ENCODE measurements around the gene LRCH1. TPM values are rescaled to one million over a fixed set of nuclear protein-coding genes. Genes with fewer than 3 reads are reported as not detected.

The LRCH1 gene
- polyA plus RNA-seq, 2 donors: 2.1 to 4.3 TPM

- H3K36me3 ChIP-seq (ENCODE audit: control insufficient read depth in 2 of 2, insufficient read depth in 2 of 2, low read length in 1 of 2): no peaks in the 10 kb centered on the region
- peak overlapping the region in 1 of 2 donors; percentile 38 for H3K27ac ChIP-seq (ENCODE audit: low read depth in 2 of 2, low read length in 1 of 2)
- WGBS, 2 donors: 48 to 66% methylated on average over 11 of the region's 11 CpGs
- no peaks in the 10 kb centered on the region for H3K27me3 ChIP-seq (ENCODE audit: control insufficient read depth in 1 of 2, insufficient read depth in 2 of 2, low read length in 2 of 2)
- peaks cover 10% of the 10 kb centered on the region in 2 donors for H3K4me1 ChIP-seq (ENCODE audit: control insufficient read depth in 2 of 2, insufficient read depth in 2 of 2, low read length in 1 of 2)
- no peak overlapping the region for H3K4me3 ChIP-seq (ENCODE audit: low read depth in 1 of 2, low read length in 2 of 2)
- H3K9me3 ChIP-seq (ENCODE audit: control insufficient read depth in 2 of 2, insufficient read depth in 1 of 2, low read depth in 1 of 2, low read length in 1 of 2): no peaks in the 10 kb centered on the region
These were observed 18.4 kb downstream of the LRCH1 start for GRCh38 chr13:46571189-46571908.

- no peaks in the 10 kb centered on the region for H3K27me3 ChIP-seq (ENCODE audit: control insufficient read depth in 1 of 2, insufficient read depth in 2 of 2, low read length in 2 of 2)
- H3K36me3 ChIP-seq (ENCODE audit: control insufficient read depth in 2 of 2, insufficient read depth in 2 of 2, low read length in 1 of 2): no peaks in the 10 kb centered on the region
- H3K27ac ChIP-seq (ENCODE audit: low read depth in 2 of 2, low read length in 1 of 2): peak overlapping the region in 1 of 2 donors; percentile 49
- H3K4me3 ChIP-seq (ENCODE audit: low read depth in 1 of 2, low read length in 2 of 2): no peak overlapping the region
- no peaks in the 10 kb centered on the region for H3K9me3 ChIP-seq (ENCODE audit: control insufficient read depth in 2 of 2, insufficient read depth in 1 of 2, low read depth in 1 of 2, low read length in 1 of 2)
- WGBS, 2 donors: 58 to 72% methylated on average over 6 to 7 of the region's 7 CpGs
- H3K4me1 ChIP-seq (ENCODE audit: control insufficient read depth in 2 of 2, insufficient read depth in 2 of 2, low read length in 1 of 2): peaks cover 10 to 14% of the 10 kb centered on the region in 2 donors
These were observed 19.1 kb downstream of the LRCH1 start for GRCh38 chr13:46571909-46572595.

GRCh38 chr13:46572752-46573431 lies 19.9 kb downstream of the LRCH1 start:
- H3K4me1 ChIP-seq (ENCODE audit: control insufficient read depth in 2 of 2, insufficient read depth in 2 of 2, low read length in 1 of 2): peaks cover 10 to 14% of the 10 kb centered on the region in 2 donors
- no peak overlapping the region for H3K27ac ChIP-seq (ENCODE audit: low read depth in 2 of 2, low read length in 1 of 2)
- H3K9me3 ChIP-seq (ENCODE audit: control insufficient read depth in 2 of 2, insufficient read depth in 1 of 2, low read depth in 1 of 2, low read length in 1 of 2): no peaks in the 10 kb centered on the region
- H3K4me3 ChIP-seq (ENCODE audit: low read depth in 1 of 2, low read length in 2 of 2): no peak overlapping the region
- no peaks in the 10 kb centered on the region for H3K27me3 ChIP-seq (ENCODE audit: control insufficient read depth in 1 of 2, insufficient read depth in 2 of 2, low read length in 2 of 2)
- WGBS, 2 donors: 91 to 94% methylated on average over 6 of the region's 6 CpGs
- no peaks in the 10 kb centered on the region for H3K36me3 ChIP-seq (ENCODE audit: control insufficient read depth in 2 of 2, insufficient read depth in 2 of 2, low read length in 1 of 2)

GRCh38 chr13:46575301-46575771 lies 22.4 kb downstream of the LRCH1 start:
- no peak overlapping the region for H3K4me3 ChIP-seq (ENCODE audit: low read depth in 1 of 2, low read length in 2 of 2)
- 68 to 76% methylated on average over 3 of the region's 3 CpGs for WGBS, 2 donors
- H3K27ac ChIP-seq (ENCODE audit: low read depth in 2 of 2, low read length in 1 of 2): peak overlapping the region in 1 of 2 donors; percentile 13
- no peaks in the 10 kb centered on the region for H3K9me3 ChIP-seq (ENCODE audit: control insufficient read depth in 2 of 2, insufficient read depth in 1 of 2, low read depth in 1 of 2, low read length in 1 of 2)
- peaks cover 10 to 19% of the 10 kb centered on the region in 2 donors for H3K4me1 ChIP-seq (ENCODE audit: control insufficient read depth in 2 of 2, insufficient read depth in 2 of 2, low read length in 1 of 2)
- H3K27me3 ChIP-seq (ENCODE audit: control insufficient read depth in 1 of 2, insufficient read depth in 2 of 2, low read length in 2 of 2): no peaks in the 10 kb centered on the region
- no peaks in the 10 kb centered on the region for H3K36me3 ChIP-seq (ENCODE audit: control insufficient read depth in 2 of 2, insufficient read depth in 2 of 2, low read length in 1 of 2)

GRCh38 chr13:46575818-46576221 lies 22.9 kb downstream of the LRCH1 start:
- H3K27me3 ChIP-seq (ENCODE audit: control insufficient read depth in 1 of 2, insufficient read depth in 2 of 2, low read length in 2 of 2): no peaks in the 10 kb centered on the region
- H3K9me3 ChIP-seq (ENCODE audit: control insufficient read depth in 2 of 2, insufficient read depth in 1 of 2, low read depth in 1 of 2, low read length in 1 of 2): no peaks in the 10 kb centered on the region
- no peaks in the 10 kb centered on the region for H3K36me3 ChIP-seq (ENCODE audit: control insufficient read depth in 2 of 2, insufficient read depth in 2 of 2, low read length in 1 of 2)
- 25 to 45% methylated on average over 5 of the region's 5 CpGs for WGBS, 2 donors
- no peak overlapping the region for H3K27ac ChIP-seq (ENCODE audit: low read depth in 2 of 2, low read length in 1 of 2)
- H3K4me3 ChIP-seq (ENCODE audit: low read depth in 1 of 2, low read length in 2 of 2): no peak overlapping the region
- H3K4me1 ChIP-seq (ENCODE audit: control insufficient read depth in 2 of 2, insufficient read depth in 2 of 2, low read length in 1 of 2): peaks cover 10 to 21% of the 10 kb centered on the region in 2 donors

GRCh38 chr13:46576762-46577161 lies 23.8 kb downstream of the LRCH1 start:
- no peaks in the 10 kb centered on the region for H3K36me3 ChIP-seq (ENCODE audit: control insufficient read depth in 2 of 2, insufficient read depth in 2 of 2, low read length in 1 of 2)
- H3K4me3 ChIP-seq (ENCODE audit: low read depth in 1 of 2, low read length in 2 of 2): no peak overlapping the region
- no peaks in the 10 kb centered on the region for H3K9me3 ChIP-seq (ENCODE audit: control insufficient read depth in 2 of 2, insufficient read depth in 1 of 2, low read depth in 1 of 2, low read length in 1 of 2)
- WGBS, 2 donors: 86 to 88% methylated on average over 5 of the region's 5 CpGs
- no peaks in the 10 kb centered on the region for H3K27me3 ChIP-seq (ENCODE audit: control insufficient read depth in 1 of 2, insufficient read depth in 2 of 2, low read length in 2 of 2)
- peaks cover 3 to 17% of the 10 kb centered on the region in 2 donors for H3K4me1 ChIP-seq (ENCODE audit: control insufficient read depth in 2 of 2, insufficient read depth in 2 of 2, low read length in 1 of 2)
- peak overlapping the region in 1 of 2 donors; percentile 10 for H3K27ac ChIP-seq (ENCODE audit: low read depth in 2 of 2, low read length in 1 of 2)

- 62 to 73% methylated on average over 10 of the region's 10 CpGs for WGBS, 2 donors
- H3K27me3 ChIP-seq (ENCODE audit: control insufficient read depth in 1 of 2, insufficient read depth in 2 of 2, low read length in 2 of 2): no peaks in the 10 kb centered on the region
- H3K27ac ChIP-seq (ENCODE audit: low read depth in 2 of 2, low read length in 1 of 2): peak overlapping the region in 1 of 2 donors; percentile 42
- H3K36me3 ChIP-seq (ENCODE audit: control insufficient read depth in 2 of 2, insufficient read depth in 2 of 2, low read length in 1 of 2): no peaks in the 10 kb centered on the region
- H3K4me1 ChIP-seq (ENCODE audit: control insufficient read depth in 2 of 2, insufficient read depth in 2 of 2, low read length in 1 of 2): peaks cover 0 to 15% of the 10 kb centered on the region in 2 donors
- H3K9me3 ChIP-seq (ENCODE audit: control insufficient read depth in 2 of 2, insufficient read depth in 1 of 2, low read depth in 1 of 2, low read length in 1 of 2): no peaks in the 10 kb centered on the region
- H3K4me3 ChIP-seq (ENCODE audit: low read depth in 1 of 2, low read length in 2 of 2): no peak overlapping the region
These were observed 25.0 kb downstream of the LRCH1 start for GRCh38 chr13:46577696-46578589.

GRCh38 chr13:46578590-46578975 lies 25.6 kb downstream of the LRCH1 start:
- H3K27ac ChIP-seq (ENCODE audit: low read depth in 2 of 2, low read length in 1 of 2): peak overlapping the region in 1 of 2 donors; percentile 15

More at GRCh38 chr13:46578590-46578975, 25.6 kb downstream of the LRCH1 start:
- Histone ChIP-seq H3K9me3 (ENCODE audit: control insufficient read depth in 2 of 2, insufficient read depth in 1 of 2, low read depth in 1 of 2, low read length in 1 of 2) (no peaks in the 10 kb centered on the region), H3K4me1 (ENCODE audit: control insufficient read depth in 2 of 2, insufficient read depth in 2 of 2, low read length in 1 of 2) (peaks cover 0 to 15% of the 10 kb centered on the region in 2 donors), H3K36me3 (ENCODE audit: control insufficient read depth in 2 of 2, insufficient read depth in 2 of 2, low read length in 1 of 2) (no peaks in the 10 kb centered on the region), H3K4me3 (ENCODE audit: low read depth in 1 of 2, low read length in 2 of 2) (no peak overlapping the region), H3K27me3 (ENCODE audit: control insufficient read depth in 1 of 2, insufficient read depth in 2 of 2, low read length in 2 of 2) (no peaks in the 10 kb centered on the region)
- 57 to 75% methylated on average over 3 of the region's 3 CpGs for WGBS, 2 donors
